Ishikawa (cell line): ENCODE measurements around the gene CPT1C.

Source experiments
- CEBPB ChIP-seq: IDR thresholded peaks from 2 replicates; pipeline ENCODE4 v1.6.1; 2012
- CREB1 ChIP-seq: IDR thresholded peaks from 2 replicates; pipeline ENCODE4 v1.6.1; 2012; ENCODE audit warnings: low read depth
- EGR1 ChIP-seq: IDR thresholded peaks from 2 replicates; pipeline ENCODE4 v1.6.1; 2012
- EP300 ChIP-seq: IDR thresholded peaks from 2 replicates; pipeline ENCODE4 v1.6.1; 2012; ENCODE audit warnings: borderline replicate concordance
- FOXM1 ChIP-seq: IDR thresholded peaks from 2 replicates; pipeline ENCODE4 v1.6.1; 2012; ENCODE audit warnings: low read depth, borderline replicate concordance
- MAX ChIP-seq: IDR thresholded peaks from 2 replicates; pipeline ENCODE4 v1.6.1; 2012
- NFIC ChIP-seq: IDR thresholded peaks from 2 replicates; pipeline ENCODE4 v1.6.1; 2012
- RAD21 ChIP-seq: IDR thresholded peaks from 2 replicates; pipeline ENCODE4 v1.6.1; 2012; ENCODE audit warnings: low read depth
- REST ChIP-seq: IDR thresholded peaks from 2 replicates; pipeline ENCODE4 v1.6.1; 2012; ENCODE audit warnings: low read depth, mild to moderate bottlenecking
- TAF1 ChIP-seq: IDR thresholded peaks from 2 replicates; pipeline ENCODE4 v1.6.1; 2012; ENCODE audit warnings: low read depth, mild to moderate bottlenecking
- TCF12 ChIP-seq: IDR thresholded peaks from 2 replicates; pipeline ENCODE4 v1.6.1; 2012; ENCODE audit warnings: low read depth
- TEAD4 ChIP-seq: IDR thresholded peaks from 2 replicates; pipeline ENCODE4 v1.6.1; 2012
- USF1 ChIP-seq: IDR thresholded peaks from 2 replicates; pipeline ENCODE4 v1.6.1; 2012
- YY1 ChIP-seq: IDR thresholded peaks from 2 replicates; pipeline ENCODE4 v1.6.1; 2012; ENCODE audit warnings: low read depth
- ZBTB7A ChIP-seq: IDR thresholded peaks from 2 replicates; pipeline ENCODE4 v1.6.1; 2012; ENCODE audit warnings: low read depth

CPT1C gene

GRCh38 chr19:49690656-49691242 is at the start of gene CPT1C:
Gene CPT1C (plus strand): TSS chr19:49691116. CDS start chr19:49692253, 1,137 bp downstream.
- TF ChIP-seq CREB1 (no peak), REST (no peak), EP300 (no peak), CEBPB (no peak), ZBTB7A (no peak), RAD21 (no peak), USF1 (no peak), TEAD4 (no peak), TAF1 (no peak), NFIC (no peak), YY1 (no peak), EGR1 (no peak), TCF12 (no peak), FOXM1 (no peak), MAX (no peak)

GRCh38 chr19:49641688-49642491 is 49.0 kb upstream of the CPT1C start, which contains the start of gene SCAF1:
Gene SCAF1 (plus strand): TSS chr19:49642209. CDS start chr19:49645027, 2,818 bp downstream.
- no peak for TF ChIP-seq EGR1
- TF ChIP-seq TAF1, result peak; percentile 85; the same call in 1 of the 2 replicates
- TF ChIP-seq RAD21, result no peak
- TF ChIP-seq EP300, result no peak
- no peak for TF ChIP-seq REST
- TF ChIP-seq CREB1, result peak; percentile 88
- TF ChIP-seq ZBTB7A, result no peak
- peak; percentile 81 for TF ChIP-seq TCF12
- TF ChIP-seq NFIC, result no peak
- TF ChIP-seq TEAD4, result peak; percentile 32
- peak; percentile 74 for TF ChIP-seq MAX
- TF ChIP-seq USF1, result peak; percentile 71
- TF ChIP-seq FOXM1, result no peak
- TF ChIP-seq YY1, result peak; percentile 79
- no peak for TF ChIP-seq CEBPB

GRCh38 chr19:49642492-49643035 is 48.4 kb upstream of the CPT1C start:
- TF ChIP-seq TCF12 (no peak), RAD21 (no peak), YY1 (no peak), TAF1 (no peak), TEAD4 (no peak), NFIC (no peak), ZBTB7A (no peak), EGR1 (no peak), CREB1 (no peak), REST (no peak), FOXM1 (no peak), EP300 (no peak), MAX (no peak), USF1 (no peak), CEBPB (no peak)
